ENCODE data around the gene FRMD4A.

The FRMD4A gene

GRCh38 chr10:13745271-13745670 is 585.5 kb downstream of the FRMD4A start:
- H3K79me2 ChIP-seq (ENCODE audit: insufficient read depth, low read length), result no peaks in the 10 kb centered on the region
- no peak overlapping the region for H3K9ac ChIP-seq (ENCODE audit: low read depth, low read length)
- no peak overlapping the region for H3K4me2 ChIP-seq (ENCODE audit: insufficient read depth, low read length)
- TF ChIP-seq EZH2 (IDR thresholded peaks at IDR 0.05; ENCODE audit: borderline replicate concordance, low read depth, low read length, severe bottlenecking), result no peak
- TF ChIP-seq CTCF (IDR thresholded peaks at IDR 0.05; ENCODE audit: borderline replicate concordance, extremely low read depth, low read length, poor library complexity, severe bottlenecking), result no peak
- peaks cover 30% of the 10 kb centered on the region for H3K4me1 ChIP-seq (ENCODE audit: insufficient read depth, low read length)
- no peak overlapping the region for H3K4me3 ChIP-seq (ENCODE audit: low read depth in 1 of 2, low read length in 2 of 2)
- no peak for DNase-seq
- no peak overlapping the region for H3K27ac ChIP-seq (ENCODE audit: low read length)
- H3K27me3 ChIP-seq (ENCODE audit: insufficient read depth, low read length, poor library complexity), result no peaks in the 10 kb centered on the region
- no peak for ATAC-seq (ENCODE audit: insufficient read depth, low read depth)
- H3K9me3 ChIP-seq (ENCODE audit: insufficient read depth, low read length, severe bottlenecking), result no peaks in the 10 kb centered on the region
- no peaks in the 10 kb centered on the region for H4K20me1 ChIP-seq (ENCODE audit: insufficient read depth, low read length)
- H3K36me3 ChIP-seq (ENCODE audit: insufficient read depth, low read length), result no peaks in the 10 kb centered on the region
- no peak overlapping the region for H2AFZ ChIP-seq (ENCODE audit: low read depth, low read length)

- Histone ChIP-seq H3K4me1 (ENCODE audit: insufficient read depth, low read length) (peaks cover 38% of the 10 kb centered on the region), H2AFZ (ENCODE audit: low read depth, low read length) (no peak overlapping the region), H4K20me1 (ENCODE audit: insufficient read depth, low read length) (no peaks in the 10 kb centered on the region), H3K27me3 (ENCODE audit: insufficient read depth, low read length, poor library complexity) (no peaks in the 10 kb centered on the region), H3K79me2 (ENCODE audit: insufficient read depth, low read length) (no peaks in the 10 kb centered on the region), H3K9me3 (ENCODE audit: insufficient read depth, low read length, severe bottlenecking) (no peaks in the 10 kb centered on the region), H3K36me3 (ENCODE audit: insufficient read depth, low read length) (no peaks in the 10 kb centered on the region), H3K27ac (ENCODE audit: low read length) (peak overlapping the region; percentile 60; the same call in 1 of the 2 replicates), H3K9ac (ENCODE audit: low read depth, low read length) (no peak overlapping the region), H3K4me3 (ENCODE audit: low read depth in 1 of 2, low read length in 2 of 2) (no peak overlapping the region), H3K4me2 (ENCODE audit: insufficient read depth, low read length) (no peak overlapping the region)
- DNase-seq, result no peak
- no peak for ATAC-seq (ENCODE audit: insufficient read depth, low read depth)
- TF ChIP-seq CTCF (IDR thresholded peaks at IDR 0.05; ENCODE audit: borderline replicate concordance, extremely low read depth, low read length, poor library complexity, severe bottlenecking), result no peak
- no peak for TF ChIP-seq EZH2 (IDR thresholded peaks at IDR 0.05; ENCODE audit: borderline replicate concordance, low read depth, low read length, severe bottlenecking)
These were observed 586.8 kb downstream of the FRMD4A start for GRCh38 chr10:13743963-13744362.

GRCh38 chr10:13743101-13743693 is 587.5 kb downstream of the FRMD4A start:
- TF ChIP-seq CTCF (IDR thresholded peaks at IDR 0.05; ENCODE audit: borderline replicate concordance, extremely low read depth, low read length, poor library complexity, severe bottlenecking) (peak; percentile 24), EZH2 (IDR thresholded peaks at IDR 0.05; ENCODE audit: borderline replicate concordance, low read depth, low read length, severe bottlenecking) (no peak)
- Histone ChIP-seq H3K9ac (ENCODE audit: low read depth, low read length) (no peak overlapping the region), H3K27ac (ENCODE audit: low read length) (peak overlapping the region; percentile 60), H3K4me1 (ENCODE audit: insufficient read depth, low read length) (peaks cover 45% of the 10 kb centered on the region), H3K79me2 (ENCODE audit: insufficient read depth, low read length) (no peaks in the 10 kb centered on the region), H4K20me1 (ENCODE audit: insufficient read depth, low read length) (no peaks in the 10 kb centered on the region), H3K36me3 (ENCODE audit: insufficient read depth, low read length) (no peaks in the 10 kb centered on the region), H3K4me3 (ENCODE audit: low read depth in 1 of 2, low read length in 2 of 2) (0 out of 4 replicates have a peak overlapping the region, but pooled peaks of 1 of the 2 experiments have one; percentile 5), H3K4me2 (ENCODE audit: insufficient read depth, low read length) (peak overlapping the region; percentile 40), H2AFZ (ENCODE audit: low read depth, low read length) (peak overlapping the region; percentile 40; the same call in 1 of the 2 replicates), H3K27me3 (ENCODE audit: insufficient read depth, low read length, poor library complexity) (no peaks in the 10 kb centered on the region), H3K9me3 (ENCODE audit: insufficient read depth, low read length, severe bottlenecking) (no peaks in the 10 kb centered on the region)
- ATAC-seq (ENCODE audit: insufficient read depth, low read depth), result peak; percentile 91
- DNase-seq, result peak; percentile 77
